GM12864 (cell line): ENCODE data around the gene ASS1.

ENCODE experiments used
- DNase-seq: peaks from one replicate; pipeline ENCODE4 v3.0.0-alpha.2; 2011; ENCODE audit warnings: low read depth
- H3K4me3 ChIP-seq: 2 replicates; pipeline ENCODE4 v1.5.1; 2011; ENCODE audit warnings: mild to moderate bottlenecking, low read depth, low read length, control low read depth
- TF ChIP-seq, protein P1 (sequence below): IDR thresholded peaks from 2 replicates; pipeline ENCODE4 v1.5.1; 2011; ENCODE audit warnings: low read depth, mild to moderate bottlenecking, moderate library complexity, low read length, control low read depth, inconsistent platforms; ENCODE audit errors: missing control alignments

Gene ASS1

GRCh38 chr9:130530938-130531337, 86.2 kb downstream of the ASS1 start:
- DNase-seq: no peak
- TF ChIP-seq, protein P1, sequence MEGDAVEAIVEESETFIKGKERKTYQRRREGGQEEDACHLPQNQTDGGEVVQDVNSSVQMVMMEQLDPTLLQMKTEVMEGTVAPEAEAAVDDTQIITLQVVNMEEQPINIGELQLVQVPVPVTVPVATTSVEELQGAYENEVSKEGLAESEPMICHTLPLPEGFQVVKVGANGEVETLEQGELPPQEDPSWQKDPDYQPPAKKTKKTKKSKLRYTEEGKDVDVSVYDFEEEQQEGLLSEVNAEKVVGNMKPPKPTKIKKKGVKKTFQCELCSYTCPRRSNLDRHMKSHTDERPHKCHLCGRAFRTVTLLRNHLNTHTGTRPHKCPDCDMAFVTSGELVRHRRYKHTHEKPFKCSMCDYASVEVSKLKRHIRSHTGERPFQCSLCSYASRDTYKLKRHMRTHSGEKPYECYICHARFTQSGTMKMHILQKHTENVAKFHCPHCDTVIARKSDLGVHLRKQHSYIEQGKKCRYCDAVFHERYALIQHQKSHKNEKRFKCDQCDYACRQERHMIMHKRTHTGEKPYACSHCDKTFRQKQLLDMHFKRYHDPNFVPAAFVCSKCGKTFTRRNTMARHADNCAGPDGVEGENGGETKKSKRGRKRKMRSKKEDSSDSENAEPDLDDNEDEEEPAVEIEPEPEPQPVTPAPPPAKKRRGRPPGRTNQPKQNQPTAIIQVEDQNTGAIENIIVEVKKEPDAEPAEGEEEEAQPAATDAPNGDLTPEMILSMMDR: no peak
- no peak overlapping the region for H3K4me3 ChIP-seq

GRCh38 chr9:130531670-130532069, 86.9 kb downstream of the ASS1 start:
- DNase-seq: no peak
- H3K4me3 ChIP-seq: no peak overlapping the region
- TF ChIP-seq, protein P1: no peak

DNA sequence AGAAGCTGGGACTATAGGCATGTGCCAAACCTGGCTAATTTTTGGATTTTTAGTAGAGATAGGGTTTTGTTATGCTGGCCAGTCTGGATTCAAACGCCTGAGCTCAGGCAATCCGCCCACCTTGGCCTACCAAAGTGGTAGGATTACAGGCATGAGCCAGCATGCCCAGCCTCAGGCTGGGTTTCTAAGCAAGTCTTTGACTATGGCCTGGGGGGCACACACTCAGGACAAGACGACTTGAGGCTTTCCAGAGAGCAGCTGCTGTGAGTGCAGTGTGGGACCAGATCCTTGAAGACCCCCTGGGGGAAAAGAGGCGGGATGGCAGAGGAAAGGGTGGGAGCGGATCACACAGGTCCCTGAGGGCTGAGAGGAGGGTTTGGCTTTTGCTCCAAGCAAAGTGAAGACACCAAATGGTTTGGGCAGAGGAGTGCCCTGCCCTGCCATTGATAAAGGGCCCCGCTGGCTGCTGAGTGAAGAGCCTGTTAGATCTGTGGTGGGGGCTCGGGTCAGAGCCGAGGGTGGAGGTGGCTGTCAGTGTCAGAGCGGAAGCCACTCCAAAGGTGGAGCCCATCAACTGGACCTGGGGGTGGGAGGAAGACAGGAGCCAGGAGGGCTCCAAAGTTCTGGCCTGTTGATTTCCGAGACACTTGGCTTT, 87.8 kb downstream of the ASS1 start:
- no peak overlapping the region for H3K4me3 ChIP-seq
- TF ChIP-seq, protein P1: no peak
- DNase-seq: no peak

DNA sequence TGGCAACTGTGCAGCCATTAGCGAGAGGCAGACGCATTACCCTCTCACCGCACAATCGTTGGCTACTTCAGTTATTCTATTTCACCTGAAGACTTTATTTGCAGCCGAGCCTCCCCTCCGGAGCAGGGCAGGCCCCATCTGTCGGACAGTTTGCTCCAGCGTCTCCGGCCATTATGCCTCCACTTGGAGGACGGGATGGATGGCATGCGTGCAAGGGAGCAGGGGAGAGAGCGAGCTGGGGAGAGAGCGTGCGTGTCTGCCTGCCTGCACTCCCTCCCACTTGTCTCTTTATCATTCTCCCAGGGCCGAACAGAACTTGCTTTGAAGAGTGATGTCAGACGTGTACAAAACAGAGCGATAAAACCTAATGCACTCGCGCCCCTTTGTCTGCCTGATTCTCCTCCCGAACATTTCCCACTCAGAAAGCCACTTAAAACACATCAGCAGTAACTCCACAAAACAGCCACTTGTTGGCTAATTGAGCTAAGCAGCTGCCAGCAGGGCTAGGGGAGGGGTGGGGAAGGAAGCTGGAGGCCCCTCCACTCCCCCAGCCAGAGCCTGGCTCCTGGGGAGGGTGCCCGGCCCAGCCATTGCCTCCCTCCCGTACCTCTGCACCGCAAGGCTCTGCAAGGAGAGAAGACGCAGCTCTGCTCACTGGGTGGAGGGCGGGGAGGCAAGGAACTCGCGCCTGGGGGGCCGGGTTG, 91.2 kb downstream of the ASS1 start:
- TF ChIP-seq, protein P1: no peak
- H3K4me3 ChIP-seq: no peak overlapping the region
- DNase-seq: no peak

- no peak overlapping the region for H3K4me3 ChIP-seq
- no peak for DNase-seq
- TF ChIP-seq, protein P1: no peak
Measured at GRCh38 chr9:130536701-130537107, 91.9 kb downstream of the ASS1 start.

DNA sequence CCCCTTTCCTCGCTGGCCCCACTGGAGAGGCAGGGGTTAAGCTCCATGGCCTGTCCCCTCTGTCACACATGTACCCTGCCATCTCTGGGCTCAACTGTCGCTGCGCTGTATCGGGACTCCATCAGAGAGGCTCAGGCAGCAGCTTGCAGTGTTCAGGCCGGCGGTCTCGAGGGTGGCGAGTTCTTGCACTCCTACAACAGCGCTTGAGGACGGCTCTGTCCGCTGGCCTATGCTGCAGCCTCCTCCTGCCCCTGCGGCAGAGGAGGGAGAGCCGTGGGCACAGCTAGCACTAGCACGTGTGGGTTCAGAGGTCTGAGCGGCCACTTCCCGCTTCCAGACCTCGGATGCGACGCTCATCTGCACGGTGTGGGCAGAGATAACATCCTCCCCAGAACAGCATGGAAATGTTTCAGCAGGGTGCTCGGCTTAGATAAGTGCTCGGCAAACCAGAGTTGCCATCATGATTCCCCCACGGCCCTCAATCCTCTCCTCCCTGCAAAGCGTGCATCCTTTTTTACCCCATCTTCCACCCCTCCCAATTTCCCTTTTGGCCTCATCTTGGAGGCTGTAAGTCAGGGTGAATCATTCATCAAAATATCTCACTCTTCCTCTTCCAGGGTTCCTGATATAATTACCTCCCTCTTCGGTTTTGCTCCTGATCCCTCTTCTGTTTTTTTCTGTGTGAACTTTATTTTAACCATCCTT, 92.7 kb downstream of the ASS1 start:
- TF ChIP-seq, protein P1: no peak
- no peak overlapping the region for H3K4me3 ChIP-seq
- no peak for DNase-seq
